Mesenchymal stem cell (in vitro differentiated cells and primary cell): ENCODE measurements around the gene COL11A2.

Source experiments
- DNase-seq: peaks from one replicate; pipeline ENCODE4 v3.0.0-alpha.2; 2013
- H2AFZ ChIP-seq: one replicate; pipeline ENCODE4 v1.6.1; 2013; ENCODE audit warnings: low read depth, mild to moderate bottlenecking, control low read depth, inconsistent platforms, low read length, moderate library complexity
- H2AK5ac ChIP-seq: 2 replicates; pipeline ENCODE4 v1.6.1; 2013; ENCODE audit warnings: low read length, moderate library complexity, mild to moderate bottlenecking, inconsistent platforms; ENCODE audit not compliant: severe bottlenecking
- H2BK120ac ChIP-seq: one replicate; pipeline ENCODE4 v1.6.1; 2013; ENCODE audit warnings: low read depth, mild to moderate bottlenecking, inconsistent platforms, low read length, moderate library complexity
- H2BK12ac ChIP-seq, 2 experiments: one replicate each; pipeline ENCODE4 v1.6.1; 2013; ENCODE audit warnings: inconsistent platforms in 2 of 2, low read length in 2 of 2, mild to moderate bottlenecking in 2 of 2, moderate library complexity in 2 of 2, control low read depth in 1 of 2
- H2BK15ac ChIP-seq: one replicate; pipeline ENCODE4 v1.6.1; 2013; ENCODE audit warnings: mild to moderate bottlenecking, low read depth, inconsistent platforms; ENCODE audit not compliant: poor library complexity, severe bottlenecking
- H2BK5ac ChIP-seq: 2 replicates; pipeline ENCODE4 v1.6.1; 2013; ENCODE audit warnings: low read depth, mild to moderate bottlenecking, low read length, control low read depth, inconsistent platforms; ENCODE audit not compliant: poor library complexity, severe bottlenecking
- H3K14ac ChIP-seq, 2 experiments: one replicate each; pipeline ENCODE4 v1.6.1; 2013; ENCODE audit warnings: inconsistent platforms in 2 of 2, low read length in 2 of 2, control low read depth in 1 of 2, mild to moderate bottlenecking in 1 of 2, moderate library complexity in 1 of 2
- H3K18ac ChIP-seq, 2 experiments: one replicate each; pipeline ENCODE4 v1.6.1; 2013; ENCODE audit warnings: inconsistent platforms in 2 of 2, low read length in 2 of 2, control low read depth in 1 of 2, low read depth in 1 of 2, mild to moderate bottlenecking in 1 of 2
- H3K23ac ChIP-seq, 2 experiments: one replicate each; pipeline ENCODE4 v1.6.1; 2013; ENCODE audit warnings: inconsistent platforms in 2 of 2, low read length in 2 of 2, mild to moderate bottlenecking in 2 of 2, moderate library complexity in 2 of 2, control low read depth in 1 of 2
- H3K27ac ChIP-seq: 2 replicates; pipeline ENCODE4 v1.5.1; 2013; ENCODE audit warnings: mild to moderate bottlenecking, moderate library complexity, low read length, control low read depth, inconsistent platforms; ENCODE audit not compliant: poor library complexity, severe bottlenecking
- H3K27me3 ChIP-seq, 2 experiments: 2 replicates each; pipeline versions ENCODE4 v1.6.1 to v1.7.0; 2013; ENCODE audit warnings: low read length in 2 of 2, mild to moderate bottlenecking in 2 of 2, moderate library complexity in 2 of 2, control low read depth in 1 of 2, inconsistent platforms in 1 of 2; ENCODE audit not compliant: control insufficient read depth in 1 of 2, insufficient read depth in 1 of 2
- H3K36me3 ChIP-seq, 2 experiments: 2 replicates each; pipeline versions ENCODE4 v1.6.1 to v1.7.0; 2013; ENCODE audit warnings: low read length in 2 of 2, control low read depth in 1 of 2, inconsistent platforms in 1 of 2, low read depth in 1 of 2, mild to moderate bottlenecking in 1 of 2; ENCODE audit not compliant: insufficient read depth in 2 of 2, control insufficient read depth in 1 of 2
- H3K4ac ChIP-seq, 2 experiments: one replicate each; pipeline ENCODE4 v1.6.1; 2013; ENCODE audit warnings: inconsistent platforms in 2 of 2, low read length in 2 of 2, mild to moderate bottlenecking in 2 of 2, moderate library complexity in 2 of 2, control low read depth in 1 of 2, low read depth in 1 of 2
- H3K4me1 ChIP-seq: 2 replicates; pipeline ENCODE4 v1.6.1; 2013; ENCODE audit warnings: low read depth, low read length, control low read depth; ENCODE audit not compliant: control insufficient read depth, insufficient read depth
- H3K4me2 ChIP-seq: 2 replicates; pipeline ENCODE4 v1.6.1; 2013; ENCODE audit warnings: low read length, mild to moderate bottlenecking, inconsistent platforms; ENCODE audit not compliant: poor library complexity, severe bottlenecking
- H3K4me3 ChIP-seq, 2 experiments: 2 replicates each; pipeline versions ENCODE4 v1.5.1 to v1.7.0; 2013; ENCODE audit warnings: low read length in 2 of 2, mild to moderate bottlenecking in 2 of 2, control low read depth in 1 of 2, low read depth in 1 of 2; ENCODE audit not compliant: insufficient read depth in 1 of 2
- H3K79me1 ChIP-seq: replicated peaks from 2 replicates; pipeline ENCODE4 v1.6.1; 2013; ENCODE audit warnings: mild to moderate bottlenecking, control low read depth, low read length, inconsistent platforms; ENCODE audit not compliant: poor library complexity, severe bottlenecking
- H3K9ac ChIP-seq: 2 replicates; pipeline ENCODE4 v1.7.0; 2013; ENCODE audit warnings: mild to moderate bottlenecking, low read length, moderate library complexity
- H3K9me3 ChIP-seq: 2 replicates; pipeline ENCODE4 v1.7.0; 2013; ENCODE audit warnings: mild to moderate bottlenecking, low read length; ENCODE audit not compliant: control insufficient read depth
- H4K8ac ChIP-seq: one replicate; pipeline ENCODE4 v1.6.1; 2013; ENCODE audit warnings: inconsistent platforms, mild to moderate bottlenecking, low read length, moderate library complexity
- H4K91ac ChIP-seq: one replicate; pipeline ENCODE4 v1.6.1; 2013; ENCODE audit warnings: mild to moderate bottlenecking, low read length, inconsistent platforms
- WGBS: methylation state at CpG from one replicate; pipeline ENCODE4 v1.1.7; 2013; ENCODE audit warnings: mixed read lengths; 5-methylcytosine and 5-hydroxymethylcytosine counted together

Gene COL11A2

GRCh38 chr6:33166363-33166762, 25.9 kb downstream of the COL11A2 start:
- Histone ChIP-seq H2BK120ac (no peak overlapping the region), H2BK12ac (no peak overlapping the region), H3K27ac (no peak overlapping the region), H3K4me1 (peaks cover 6% of the 10 kb centered on the region), H3K14ac (no peak overlapping the region), H3K4me3 (no peak overlapping the region), H2BK5ac (no peak overlapping the region), H3K9ac (no peak overlapping the region), H3K9me3 (no peaks in the 10 kb centered on the region), H3K4me2 (no peak overlapping the region), H4K91ac (peak overlapping the region; percentile 9), H2BK15ac (no peak overlapping the region), H3K18ac (no peak overlapping the region), H2AFZ (no peak overlapping the region), H3K27me3 (peaks cover 13 to 24% of the 10 kb centered on the region in 2 experiments), H3K4ac (no peak overlapping the region), H3K36me3 (no peaks in the 10 kb centered on the region), H4K8ac (no peak overlapping the region), H3K23ac (no peak overlapping the region), H2AK5ac (no peak overlapping the region), H3K79me1 (no peaks in the 10 kb centered on the region)
- WGBS = 76% methylated on average over 5 of the region's 6 CpGs
- no peak for DNase-seq

- Histone ChIP-seq H3K79me1 (no peaks in the 10 kb centered on the region), H2BK15ac (no peak overlapping the region), H3K36me3 (no peaks in the 10 kb centered on the region), H3K4ac (no peak overlapping the region), H4K91ac (no peak overlapping the region), H3K14ac (no peak overlapping the region), H2BK5ac (no peak overlapping the region), H3K4me2 (no peak overlapping the region), H3K4me3 (no peak overlapping the region), H3K9me3 (no peaks in the 10 kb centered on the region), H4K8ac (no peak overlapping the region), H2AFZ (no peak overlapping the region), H3K27me3 (peaks cover 13 to 24% of the 10 kb centered on the region in 2 experiments), H3K9ac (no peak overlapping the region), H3K18ac (no peak overlapping the region), H2AK5ac (no peak overlapping the region), H3K4me1 (peaks cover 10% of the 10 kb centered on the region), H3K27ac (no peak overlapping the region), H3K23ac (no peak overlapping the region), H2BK120ac (no peak overlapping the region), H2BK12ac (no peak overlapping the region)
- no peak for DNase-seq
- WGBS = 86% methylated on average over 17 of the region's 17 CpGs
These were observed 26.5 kb downstream of the COL11A2 start for GRCh38 chr6:33165581-33166258.

- H3K9ac ChIP-seq = no peak overlapping the region
- no peak overlapping the region for H3K27ac ChIP-seq
- no peak overlapping the region for H2AFZ ChIP-seq
- no peak overlapping the region for H3K18ac ChIP-seq
- peak overlapping the region; percentile 26 for H2BK15ac ChIP-seq
- H3K4me2 ChIP-seq = no peak overlapping the region
- H2BK12ac ChIP-seq = no peak overlapping the region
- no peaks in the 10 kb centered on the region for H3K79me1 ChIP-seq
- H2BK5ac ChIP-seq = no peak overlapping the region
- no peak overlapping the region for H4K8ac ChIP-seq
- H3K36me3 ChIP-seq = no peaks in the 10 kb centered on the region
- H2AK5ac ChIP-seq = no peak overlapping the region
- H3K27me3 ChIP-seq = peaks cover 13 to 24% of the 10 kb centered on the region in 2 experiments
- peaks cover 10% of the 10 kb centered on the region for H3K4me1 ChIP-seq
- H3K9me3 ChIP-seq = no peaks in the 10 kb centered on the region
- H3K14ac ChIP-seq = no peak overlapping the region
- no peak overlapping the region for H2BK120ac ChIP-seq
- no peak overlapping the region for H4K91ac ChIP-seq
- no peak for DNase-seq
- no peak overlapping the region for H3K4me3 ChIP-seq
- 65% methylated on average over 14 of the region's 14 CpGs for WGBS
- no peak overlapping the region for H3K4ac ChIP-seq
- no peak overlapping the region for H3K23ac ChIP-seq
These were observed 27.4 kb downstream of the COL11A2 start for GRCh38 chr6:33164665-33165373.

GRCh38 chr6:33164176-33164575, 28.1 kb downstream of the COL11A2 start:
- Histone ChIP-seq H4K91ac (no peak overlapping the region), H3K23ac (no peak overlapping the region), H3K4me2 (no peak overlapping the region), H3K4me1 (peaks cover 10% of the 10 kb centered on the region), H3K9me3 (no peaks in the 10 kb centered on the region), H2BK12ac (no peak overlapping the region), H2BK120ac (no peak overlapping the region), H3K14ac (no peak overlapping the region), H3K9ac (no peak overlapping the region), H3K36me3 (no peaks in the 10 kb centered on the region), H3K4ac (no peak overlapping the region), H2AFZ (no peak overlapping the region), H3K18ac (no peak overlapping the region), H3K27me3 (peaks cover 13 to 24% of the 10 kb centered on the region in 2 experiments), H3K4me3 (no peak overlapping the region), H3K79me1 (no peaks in the 10 kb centered on the region), H4K8ac (no peak overlapping the region), H2BK5ac (no peak overlapping the region), H2BK15ac (no peak overlapping the region), H2AK5ac (no peak overlapping the region), H3K27ac (no peak overlapping the region)
- DNase-seq = no peak
- 66% methylated on average over 10 of the region's 10 CpGs for WGBS
